Keratinocyte (primary cell): ENCODE data around the gene SSPN. TPM values are rescaled to one million over a fixed set of nuclear protein-coding genes. Genes with fewer than 3 reads are reported as not detected.

ENCODE experiments used
- DNase-seq: peaks from one replicate; pipeline ENCODE4 v3.0.0-alpha.2; 2011; ENCODE audit warnings: low read depth, missing footprints, low spot score
- FAIRE-seq: peaks from 2 replicates; lab custom pipeline; 2011; peaks lifted over from hg19 to GRCh38; lab: Jason Lieb, UNC
- H2AFZ ChIP-seq: 2 replicates; pipeline ENCODE4 v1.6.0; 2012; ENCODE audit warnings: low read length, control low read depth, inconsistent platforms; ENCODE audit not compliant: control insufficient read depth
- H3K27ac ChIP-seq: 2 replicates; pipeline ENCODE4 v1.5.1; 2011; ENCODE audit warnings: low read length; ENCODE audit not compliant: control insufficient read depth, insufficient read depth
- H3K27me3 ChIP-seq: 3 replicates; pipeline ENCODE4 v1.6.0; 2011; ENCODE audit warnings: low read length; ENCODE audit not compliant: control insufficient read depth, insufficient read depth; ENCODE audit errors: extremely low read depth
- H3K36me3 ChIP-seq, 2 experiments: 2 replicates in 1 of 2; 3 replicates in 1 of 2; pipeline ENCODE4 v1.5.1; 2011; ENCODE audit warnings: low read length in 2 of 2, mild to moderate bottlenecking in 1 of 2; ENCODE audit not compliant: control insufficient read depth in 2 of 2, insufficient read depth in 2 of 2; ENCODE audit errors: extremely low read depth in 1 of 2
- H3K4me1 ChIP-seq: 3 replicates; pipeline ENCODE4 v1.5.1; 2011; ENCODE audit warnings: low read length; ENCODE audit not compliant: control insufficient read depth, insufficient read depth; ENCODE audit errors: extremely low read depth
- H3K4me2 ChIP-seq: 3 replicates; pipeline ENCODE4 v1.6.0; 2011; ENCODE audit warnings: low read depth, low read length; ENCODE audit not compliant: control insufficient read depth, insufficient read depth; ENCODE audit errors: extremely low read depth
- H3K4me3 ChIP-seq, 3 experiments: fragments of 200-600 bp in 1 of 3; sonication (generic) in 1 of 3; 2 replicates in 2 of 3; 3 replicates in 1 of 3; pipeline ENCODE4 v1.5.1; 2011 to 2016; ENCODE audit warnings: low read length in 3 of 3, mild to moderate bottlenecking in 3 of 3, control low read depth in 2 of 3, inconsistent platforms in 1 of 3, low read depth in 1 of 3, mixed read lengths in 1 of 3, mixed run types in 1 of 3, moderate library complexity in 1 of 3; ENCODE audit not compliant: control insufficient read depth in 2 of 3, insufficient read depth in 2 of 3; ENCODE audit errors: extremely low read depth in 1 of 3
- H3K79me2 ChIP-seq: 2 replicates; pipeline ENCODE4 v1.6.0; 2012; ENCODE audit warnings: low read length; ENCODE audit not compliant: control insufficient read depth, insufficient read depth
- H3K9ac ChIP-seq: 3 replicates; pipeline ENCODE4 v1.6.0; 2011; ENCODE audit warnings: low read length; ENCODE audit not compliant: control insufficient read depth, insufficient read depth; ENCODE audit errors: extremely low read depth
- H3K9me1 ChIP-seq: 3 replicates; pipeline ENCODE4 v1.6.0; 2011; ENCODE audit warnings: low read length; ENCODE audit not compliant: control insufficient read depth, insufficient read depth; ENCODE audit errors: extremely low read depth
- H3K9me3 ChIP-seq: 2 replicates; pipeline ENCODE4 v1.5.1; 2012; ENCODE audit warnings: low read depth, low read length; ENCODE audit not compliant: control insufficient read depth
- H4K20me1 ChIP-seq: 3 replicates; pipeline ENCODE4 v1.6.0; 2011; ENCODE audit warnings: low read length; ENCODE audit not compliant: control insufficient read depth, insufficient read depth; ENCODE audit errors: extremely low read depth
- CTCF ChIP-seq, 3 experiments: IDR thresholded peaks in 1 of 3; conservative IDR thresholded peaks in 1 of 3; optimal IDR thresholded peaks in 1 of 3; 2 replicates in 2 of 3; 3 replicates in 1 of 3; pipeline versions ENCODE3 to v1.5.1; 2011; ENCODE audit warnings: low read length in 3 of 3, mild to moderate bottlenecking in 3 of 3, moderate library complexity in 2 of 3, control low read depth in 1 of 3, inconsistent platforms in 1 of 3; ENCODE audit not compliant: insufficient read depth in 2 of 3; ENCODE audit errors: extremely low read depth in 1 of 3
- EZH2 ChIP-seq: IDR thresholded peaks from one replicate; pipeline ENCODE4 v1.6.1; 2012; ENCODE audit warnings: inconsistent platforms, mild to moderate bottlenecking, low read length, moderate library complexity
- dilution Hi-C: fragments of 300-500 bp; cut with MboI; formaldehyde crosslinking; loops from one replicate; pipeline ENCODE4 v1.7.0; 2020; ENCODE audit warnings: low sequenced_read_pairs; ENCODE audit not compliant: extremely low pct_ligation_motif_present
- polyA plus RNA-seq, 5 experiments: library from polyadenylated mRNA; depleted of rRNA in 3 of 5; stranded (reverse) in 3 of 5; stranded (forward) in 1 of 5; unstranded in 1 of 5; fragments of >200 nt; gene quantifications; 1 replicate in 1 of 5; 2 replicates in 3 of 5; 3 replicates in 1 of 5; pipeline versions ENCODE4 v1.2.1 to v1.2.3, GENCODE V29; 2011 to 2012; ENCODE audit warnings: missing spikeins in 2 of 5, low read depth in 1 of 5, low replicate concordance in 1 of 5

The SSPN gene
- polyA plus RNA-seq, 1 donor (not counting 4 experiments of a cell fraction or from before 2014, with no cell fraction given), result 1.0 TPM

GRCh38 chr12:26295001-26295400 is 99.6 kb downstream of the SSPN start:
- Histone ChIP-seq H3K9me1 (no peaks in the 10 kb centered on the region), H3K36me3 (no peaks in the 10 kb centered on the region), H3K27me3 (no peaks in the 10 kb centered on the region), H3K4me1 (peaks cover 32% of the 10 kb centered on the region), H3K79me2 (no peaks in the 10 kb centered on the region), H2AFZ (no peak overlapping the region), H3K4me2 (no peak overlapping the region), H3K9me3 (no peaks in the 10 kb centered on the region), H3K9ac (no peak overlapping the region), H3K27ac (no peak overlapping the region), H3K4me3 (no peak overlapping the region), H4K20me1 (no peaks in the 10 kb centered on the region)
- TF ChIP-seq CTCF (optimal IDR thresholded peaks at IDR 0.05 in 1 of 3, IDR thresholded peaks at IDR 0.05 in 1 of 3, conservative IDR thresholded peaks at IDR 0.05 in 1 of 3; ENCODE audit: extremely low read depth in 1 of 3, insufficient read depth in 2 of 3, low read length in 3 of 3), result no peak
- no peak for TF ChIP-seq EZH2
- FAIRE-seq, result no peak
- DNase-seq, result no peak
- dilution Hi-C loops, result no loop called here

- Histone ChIP-seq H3K79me2 (no peaks in the 10 kb centered on the region), H3K4me2 (no peak overlapping the region), H2AFZ (no peak overlapping the region), H3K27ac (no peak overlapping the region), H3K27me3 (no peaks in the 10 kb centered on the region), H3K4me1 (peaks cover 29% of the 10 kb centered on the region), H4K20me1 (no peaks in the 10 kb centered on the region), H3K9me1 (no peaks in the 10 kb centered on the region), H3K9me3 (no peaks in the 10 kb centered on the region), H3K4me3 (no peak overlapping the region), H3K36me3 (no peaks in the 10 kb centered on the region), H3K9ac (no peak overlapping the region)
- DNase-seq (no peak), FAIRE-seq (no peak)
- dilution Hi-C loops, result no loop called here
- TF ChIP-seq CTCF (optimal IDR thresholded peaks at IDR 0.05 in 1 of 3, IDR thresholded peaks at IDR 0.05 in 1 of 3, conservative IDR thresholded peaks at IDR 0.05 in 1 of 3; ENCODE audit: extremely low read depth in 1 of 3, insufficient read depth in 2 of 3, low read length in 3 of 3) (no peak), EZH2 (no peak)
Measured at GRCh38 chr12:26297396-26298070, 102.2 kb downstream of the SSPN start.
